Prostate gland (tissue), 2 donors: ENCODE measurements around the gene RCBTB2.

Source experiments
- POLR2A ChIP-seq: fragments of 450-650 bp; IDR thresholded peaks from one replicate; pipeline ENCODE4 v1.6.1; 2016; ENCODE audit warnings: antibody characterized with exemption, mild to moderate bottlenecking
- TF ChIP-seq, protein P1 (sequence below), 4 experiments: fragments of 200-600 bp in 2 of 4; fragments of 450-650 bp in 2 of 4; sonication (generic) in 2 of 4; IDR thresholded peaks; 1 replicate in 3 of 4; 2 replicates in 1 of 4; pipeline ENCODE4 v1.5.1; 2016 to 2019; ENCODE audit warnings: antibody characterized with exemption in 4 of 4, mild to moderate bottlenecking in 2 of 4, moderate library complexity in 2 of 4

DNA sequence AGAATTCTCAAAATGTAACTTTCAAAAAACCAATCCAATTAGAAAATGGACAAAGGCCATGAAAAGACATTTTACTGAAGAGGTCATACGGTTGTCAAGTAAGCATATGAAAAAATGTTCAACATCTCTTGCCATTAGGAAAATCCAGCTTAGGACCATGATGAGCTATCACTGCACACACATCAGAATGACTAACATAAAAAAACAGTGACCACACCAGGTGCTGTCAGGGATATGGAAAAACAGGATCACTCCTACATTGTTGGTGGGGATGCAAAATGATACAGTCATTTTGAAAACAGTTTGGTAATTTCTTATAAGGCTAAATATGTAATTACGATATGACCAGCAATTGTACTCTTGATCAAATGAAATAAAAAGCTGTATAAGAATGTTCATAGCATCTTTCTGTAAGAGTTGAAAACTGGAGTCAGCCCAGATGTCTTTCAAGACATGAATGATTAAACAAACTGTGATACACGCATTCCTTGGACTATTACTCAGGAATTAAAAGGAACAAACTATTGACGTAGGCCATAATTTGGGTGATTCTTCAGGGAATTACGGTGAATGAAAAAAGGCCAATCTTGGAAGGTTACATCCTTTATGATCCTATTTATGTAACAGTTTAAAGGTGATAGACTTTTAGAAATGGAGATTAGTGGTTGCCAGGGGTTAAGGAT lies 26.9 kb upstream of the RCBTB2 start:
- TF ChIP-seq, protein P1, sequence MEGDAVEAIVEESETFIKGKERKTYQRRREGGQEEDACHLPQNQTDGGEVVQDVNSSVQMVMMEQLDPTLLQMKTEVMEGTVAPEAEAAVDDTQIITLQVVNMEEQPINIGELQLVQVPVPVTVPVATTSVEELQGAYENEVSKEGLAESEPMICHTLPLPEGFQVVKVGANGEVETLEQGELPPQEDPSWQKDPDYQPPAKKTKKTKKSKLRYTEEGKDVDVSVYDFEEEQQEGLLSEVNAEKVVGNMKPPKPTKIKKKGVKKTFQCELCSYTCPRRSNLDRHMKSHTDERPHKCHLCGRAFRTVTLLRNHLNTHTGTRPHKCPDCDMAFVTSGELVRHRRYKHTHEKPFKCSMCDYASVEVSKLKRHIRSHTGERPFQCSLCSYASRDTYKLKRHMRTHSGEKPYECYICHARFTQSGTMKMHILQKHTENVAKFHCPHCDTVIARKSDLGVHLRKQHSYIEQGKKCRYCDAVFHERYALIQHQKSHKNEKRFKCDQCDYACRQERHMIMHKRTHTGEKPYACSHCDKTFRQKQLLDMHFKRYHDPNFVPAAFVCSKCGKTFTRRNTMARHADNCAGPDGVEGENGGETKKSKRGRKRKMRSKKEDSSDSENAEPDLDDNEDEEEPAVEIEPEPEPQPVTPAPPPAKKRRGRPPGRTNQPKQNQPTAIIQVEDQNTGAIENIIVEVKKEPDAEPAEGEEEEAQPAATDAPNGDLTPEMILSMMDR (IDR thresholded peaks at IDR 0.05), result no peak
- TF ChIP-seq POLR2A, result no peak
